GM19351 (cell line): Measurements from ENCODE around the gene SNRK.
A peak's percentile ranks its signal among the peaks of the same experiment; 100 is the strongest.

ENCODE experiments used
- ATAC-seq: cut with Tn5 transposase; IDR thresholded peaks from one replicate; pipeline ENCODE4 v1.9.1; 2021; ENCODE audit warnings: mild to moderate bottlenecking, moderate library complexity; ENCODE audit not compliant: unreplicated experiment

Gene SNRK, protein sequence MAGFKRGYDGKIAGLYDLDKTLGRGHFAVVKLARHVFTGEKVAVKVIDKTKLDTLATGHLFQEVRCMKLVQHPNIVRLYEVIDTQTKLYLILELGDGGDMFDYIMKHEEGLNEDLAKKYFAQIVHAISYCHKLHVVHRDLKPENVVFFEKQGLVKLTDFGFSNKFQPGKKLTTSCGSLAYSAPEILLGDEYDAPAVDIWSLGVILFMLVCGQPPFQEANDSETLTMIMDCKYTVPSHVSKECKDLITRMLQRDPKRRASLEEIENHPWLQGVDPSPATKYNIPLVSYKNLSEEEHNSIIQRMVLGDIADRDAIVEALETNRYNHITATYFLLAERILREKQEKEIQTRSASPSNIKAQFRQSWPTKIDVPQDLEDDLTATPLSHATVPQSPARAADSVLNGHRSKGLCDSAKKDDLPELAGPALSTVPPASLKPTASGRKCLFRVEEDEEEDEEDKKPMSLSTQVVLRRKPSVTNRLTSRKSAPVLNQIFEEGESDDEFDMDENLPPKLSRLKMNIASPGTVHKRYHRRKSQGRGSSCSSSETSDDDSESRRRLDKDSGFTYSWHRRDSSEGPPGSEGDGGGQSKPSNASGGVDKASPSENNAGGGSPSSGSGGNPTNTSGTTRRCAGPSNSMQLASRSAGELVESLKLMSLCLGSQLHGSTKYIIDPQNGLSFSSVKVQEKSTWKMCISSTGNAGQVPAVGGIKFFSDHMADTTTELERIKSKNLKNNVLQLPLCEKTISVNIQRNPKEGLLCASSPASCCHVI

DNA sequence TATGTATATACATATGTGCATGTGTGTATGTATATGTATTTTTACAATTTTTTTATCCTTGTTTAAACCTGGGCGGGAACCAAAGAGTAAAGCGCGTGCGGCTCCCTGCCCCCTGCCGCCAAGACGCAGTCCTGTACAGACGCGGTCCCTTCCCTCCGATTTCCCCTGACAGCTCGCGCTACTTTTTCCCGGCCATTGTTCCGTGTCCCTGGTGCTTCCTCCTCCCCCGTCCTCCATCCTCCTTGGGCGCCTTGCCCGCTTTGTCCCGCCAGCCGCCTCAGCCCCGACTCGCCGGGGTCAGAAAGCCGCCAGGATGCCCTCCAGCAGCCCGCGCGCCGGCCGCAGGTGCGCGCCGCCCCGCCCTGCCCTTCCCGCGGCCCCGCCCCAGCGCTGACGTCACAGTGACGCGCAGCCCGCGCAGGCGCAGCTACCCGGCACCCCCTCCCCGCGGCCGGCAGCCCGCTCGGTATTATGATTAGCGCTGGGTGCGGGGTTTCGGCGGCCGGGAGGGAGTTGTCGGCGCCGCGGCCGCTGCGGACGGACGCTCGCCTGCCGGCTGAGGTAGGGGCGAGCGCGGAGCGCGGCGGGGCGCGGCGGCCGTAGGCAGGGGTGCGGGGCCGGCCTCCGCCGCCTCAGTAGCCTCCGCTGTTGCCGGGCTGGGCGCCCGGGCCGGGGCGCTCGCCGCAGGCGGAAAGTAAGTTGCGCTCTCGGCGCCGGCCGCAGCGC lies at the start of gene SNRK:
Gene SNRK (plus strand): TSS at position 426 of the 726 bp plus-strand sequence. CDS start 16,664 bp downstream, outside the sequence.
- peak; percentile 80 for ATAC-seq

DNA sequence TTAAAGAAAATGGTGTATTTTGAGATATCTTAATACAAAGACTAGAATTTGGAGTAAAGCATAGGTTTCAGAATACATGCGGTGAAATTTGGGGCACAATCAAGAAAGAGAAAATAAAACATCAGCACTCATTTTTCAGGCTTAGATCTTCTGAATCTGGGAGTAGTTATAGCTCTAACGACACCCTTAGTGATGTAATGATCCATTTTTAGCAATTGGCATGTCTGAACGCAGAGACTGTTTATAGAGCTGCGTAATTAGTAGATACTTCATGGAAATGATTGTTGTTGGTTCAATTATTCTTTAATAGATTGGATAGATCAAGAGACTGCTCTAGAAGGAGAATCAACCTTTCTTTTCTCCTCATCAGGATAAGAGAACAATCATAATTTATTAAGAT lies 47.5 kb upstream of the SNRK start:
- no peak for ATAC-seq

DNA sequence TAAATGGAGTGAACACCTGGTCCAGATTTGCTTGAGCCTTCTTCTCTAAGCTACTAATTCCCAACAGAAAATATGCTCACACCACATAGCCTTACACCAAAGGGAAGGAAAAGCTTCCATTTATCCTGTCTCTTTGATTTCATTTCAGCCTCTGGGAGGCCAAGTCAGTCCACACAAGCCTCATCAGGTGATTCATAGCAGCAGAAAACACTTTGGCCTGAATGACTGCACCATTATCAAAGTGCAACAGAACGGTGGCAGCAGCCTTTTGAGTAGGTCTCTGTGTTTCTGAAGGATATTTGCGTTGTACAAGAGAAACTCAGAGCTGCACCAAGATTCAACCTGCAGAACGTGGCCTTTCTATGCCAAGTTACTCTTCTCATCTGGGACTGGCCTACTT lies 46.6 kb upstream of the SNRK start:
- ATAC-seq = no peak

DNA sequence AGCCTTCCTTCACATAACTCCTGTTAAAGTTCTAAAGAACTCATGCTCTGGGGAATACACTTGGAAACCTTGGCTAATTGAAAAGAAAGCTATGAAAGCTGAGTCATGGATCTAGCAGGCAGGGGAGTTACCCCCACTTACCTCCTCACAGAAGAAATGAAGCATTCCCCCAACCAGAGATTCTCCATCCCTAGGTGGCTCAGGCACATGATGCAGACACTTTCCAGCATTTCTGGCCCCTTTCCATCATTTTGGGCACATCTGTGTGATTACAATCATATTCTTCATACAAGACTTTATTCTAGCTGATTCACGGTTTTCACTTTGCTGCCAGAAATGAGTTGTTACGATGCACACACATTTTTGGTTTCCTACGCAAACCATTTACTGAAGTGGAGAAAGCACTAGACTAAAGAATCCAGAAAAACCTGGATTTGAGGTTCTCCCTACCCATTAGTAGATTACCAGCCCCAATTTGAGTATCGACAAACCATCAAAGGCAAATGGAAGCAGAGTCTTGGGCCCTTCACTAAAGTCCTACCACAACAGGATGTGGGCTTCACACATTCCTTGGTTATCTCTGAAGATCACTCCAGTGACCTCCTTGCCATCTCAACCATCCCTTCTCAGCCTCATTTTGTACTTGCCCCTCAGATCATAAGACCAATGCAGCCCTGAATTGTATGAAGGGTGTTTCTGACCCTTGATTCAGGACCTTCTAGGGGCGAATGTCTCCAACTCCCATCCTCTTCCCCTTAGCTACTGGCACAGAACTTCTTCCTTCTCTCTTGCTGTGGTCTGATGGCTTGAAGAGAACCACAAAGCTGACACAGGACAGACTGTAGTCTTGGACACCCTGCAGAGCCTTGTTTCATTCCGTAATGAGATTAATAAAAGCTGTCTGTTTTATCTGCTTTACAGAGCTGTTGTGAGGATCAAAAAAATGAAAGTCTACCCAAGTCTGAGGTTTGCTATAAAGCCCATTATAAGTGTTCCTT lies 42.5 kb upstream of the SNRK start:
- no peak for ATAC-seq

DNA sequence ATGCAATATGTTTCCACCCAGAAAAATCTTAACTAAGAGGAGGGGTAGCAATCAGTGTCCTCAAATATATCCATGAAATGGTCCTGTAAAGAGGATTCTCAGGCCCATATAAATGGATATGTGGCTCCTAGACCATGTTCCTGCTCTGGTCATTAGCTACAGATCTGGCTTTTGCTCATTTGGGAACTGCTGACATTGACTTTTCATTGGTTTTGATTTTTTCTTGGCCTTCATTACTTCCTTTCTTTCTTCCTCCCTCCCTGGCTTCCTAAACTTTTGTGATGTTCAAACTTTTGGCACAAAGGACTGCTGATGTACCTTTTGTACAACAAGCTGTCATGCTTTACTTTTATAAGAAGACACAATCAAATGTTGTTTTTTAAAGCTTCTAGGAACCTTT lies 41.6 kb upstream of the SNRK start:
- no peak for ATAC-seq

DNA sequence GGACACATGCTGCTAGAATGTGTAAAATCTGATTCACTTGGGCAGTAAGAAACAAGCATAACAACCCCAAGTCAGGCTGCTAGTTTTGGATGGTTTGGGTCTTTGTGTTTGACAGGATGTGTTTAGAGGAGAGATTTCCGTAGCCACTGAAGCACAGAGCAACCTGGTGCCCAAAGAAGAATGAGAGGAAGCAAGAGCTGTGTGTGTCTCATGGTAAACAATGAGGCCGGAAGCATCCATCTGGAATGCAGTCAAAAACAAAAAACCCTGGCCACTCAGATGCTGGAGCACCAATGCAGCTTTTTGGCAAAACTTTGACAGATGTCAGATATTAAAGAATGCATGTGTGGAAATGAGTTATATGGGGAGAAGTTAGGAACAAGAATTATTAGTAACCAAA lies 39.4 kb upstream of the SNRK start:
- no peak for ATAC-seq

DNA sequence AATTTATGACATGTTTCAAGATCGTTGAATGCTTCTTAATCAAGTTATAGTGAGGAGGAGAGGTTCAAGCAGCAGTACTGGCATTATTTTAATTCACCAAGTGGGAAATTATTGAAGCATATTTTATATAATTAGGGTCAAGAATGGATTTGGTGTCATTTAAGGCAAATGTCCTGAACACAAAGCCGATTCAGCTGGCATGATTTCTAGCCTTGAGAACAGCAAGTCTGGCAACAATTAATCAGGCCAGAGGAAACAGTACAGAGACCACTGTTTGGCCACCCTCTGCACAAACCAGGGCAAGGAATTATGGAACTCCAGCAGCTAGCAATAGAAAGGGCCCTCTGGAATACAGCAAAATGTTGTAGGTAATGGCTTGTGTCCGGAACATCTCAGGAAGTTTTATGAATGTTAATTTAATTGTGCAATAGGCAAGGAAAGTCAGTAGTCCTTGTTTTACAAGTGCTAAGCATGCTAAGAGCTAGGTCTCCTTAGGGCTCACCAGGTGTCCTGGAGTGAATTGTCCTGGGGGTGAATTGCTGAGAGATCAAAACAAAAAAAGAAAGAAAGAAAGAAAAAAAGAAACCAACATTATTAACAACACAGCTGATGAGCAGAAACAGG lies 38.7 kb upstream of the SNRK start:
- no peak for ATAC-seq

DNA sequence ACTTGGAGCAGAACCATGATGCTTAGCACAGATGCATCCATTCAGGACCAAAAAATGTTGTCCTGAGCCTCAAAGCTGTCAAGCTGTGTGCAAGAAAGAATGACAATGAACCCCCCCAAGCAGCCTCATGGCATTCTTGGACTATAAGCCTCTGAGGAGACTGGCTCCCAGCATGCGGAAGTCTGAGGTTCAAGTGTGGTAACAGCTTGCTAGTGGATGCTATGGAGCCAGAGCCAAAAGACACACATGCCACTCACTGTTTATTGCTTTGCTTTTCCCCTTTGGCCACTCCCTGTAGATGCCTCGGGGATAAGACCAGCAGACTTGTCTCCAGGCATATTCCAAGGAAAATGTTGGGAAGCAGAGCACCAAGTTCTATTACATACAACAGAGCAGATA lies 38.2 kb upstream of the SNRK start:
- no peak for ATAC-seq

DNA sequence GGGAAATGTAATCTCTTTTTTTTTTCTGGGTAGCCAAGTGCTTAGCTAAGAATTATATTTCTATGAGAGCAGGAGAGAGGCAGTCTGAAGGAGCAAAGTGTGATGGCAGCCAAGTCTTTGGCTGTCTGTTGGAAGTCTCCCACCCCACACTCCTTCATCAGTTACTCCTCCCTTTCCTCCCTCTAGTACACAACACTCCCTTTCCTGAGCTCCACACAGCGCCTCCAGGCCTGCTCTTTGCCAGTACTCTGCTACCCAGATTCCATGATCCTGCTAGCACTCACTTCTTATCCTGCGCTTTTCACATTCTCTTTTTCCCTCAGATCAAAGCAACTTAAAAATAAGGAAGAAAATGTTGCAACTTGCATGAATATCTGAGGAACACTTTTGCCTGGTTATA lies 37.4 kb upstream of the SNRK start:
- ATAC-seq = no peak

DNA sequence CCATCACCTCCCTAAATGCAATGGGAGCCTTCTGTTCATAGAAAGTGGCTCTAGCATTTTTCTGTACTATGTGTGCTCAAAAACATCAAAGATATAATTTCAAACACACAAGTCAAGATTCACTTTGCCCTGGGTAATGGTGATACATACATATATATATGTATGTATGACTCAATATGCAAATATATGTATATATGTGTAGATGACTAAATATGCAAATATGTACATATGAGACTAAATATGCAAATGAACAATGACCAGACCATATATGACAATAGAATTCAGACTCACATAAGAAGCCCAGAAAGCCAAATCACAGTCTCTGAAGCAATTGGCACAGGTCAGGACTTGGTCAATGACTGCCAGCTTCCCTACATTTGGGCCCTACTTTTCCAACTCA lies 36.9 kb upstream of the SNRK start:
- ATAC-seq = no peak

DNA sequence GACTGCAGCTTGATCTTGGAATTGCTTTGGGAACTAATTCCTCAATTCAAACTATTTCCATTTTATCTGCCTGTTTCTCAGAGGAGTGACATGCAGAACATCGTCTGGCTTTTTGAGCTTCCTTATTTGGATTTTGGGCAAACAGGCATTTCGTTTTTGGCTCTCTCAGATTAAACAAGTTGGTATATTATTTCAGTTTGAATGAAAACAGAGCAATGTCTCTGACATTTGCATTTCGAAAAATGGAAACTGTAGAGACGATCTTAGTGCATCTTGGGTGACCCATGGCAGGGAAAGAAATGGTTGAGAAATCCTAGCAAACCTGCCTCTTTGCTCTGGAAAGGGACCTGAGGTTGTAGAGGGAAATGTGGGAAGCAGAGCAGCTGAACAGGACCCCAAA lies 33.0 kb upstream of the SNRK start:
- ATAC-seq = no peak

DNA sequence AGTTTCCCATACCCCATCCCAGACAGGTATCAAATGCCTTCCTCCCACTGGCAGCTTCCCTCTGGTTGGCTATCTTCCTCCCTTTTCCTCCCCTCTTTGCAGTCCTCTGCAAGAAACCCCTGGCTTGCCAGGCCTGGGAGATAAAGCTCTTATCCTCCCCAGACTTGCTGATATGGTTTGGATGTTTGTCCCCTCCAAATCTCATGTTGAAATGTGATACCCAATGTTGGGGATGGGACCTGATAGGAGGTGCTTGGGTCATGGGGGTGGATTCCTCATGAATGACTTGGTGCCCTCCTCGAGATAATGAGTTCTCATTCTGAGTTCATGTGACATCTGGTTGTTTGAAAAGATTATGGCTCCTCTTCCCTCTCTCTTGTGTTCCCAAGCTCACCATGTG lies 32.2 kb upstream of the SNRK start:
- ATAC-seq = no peak

DNA sequence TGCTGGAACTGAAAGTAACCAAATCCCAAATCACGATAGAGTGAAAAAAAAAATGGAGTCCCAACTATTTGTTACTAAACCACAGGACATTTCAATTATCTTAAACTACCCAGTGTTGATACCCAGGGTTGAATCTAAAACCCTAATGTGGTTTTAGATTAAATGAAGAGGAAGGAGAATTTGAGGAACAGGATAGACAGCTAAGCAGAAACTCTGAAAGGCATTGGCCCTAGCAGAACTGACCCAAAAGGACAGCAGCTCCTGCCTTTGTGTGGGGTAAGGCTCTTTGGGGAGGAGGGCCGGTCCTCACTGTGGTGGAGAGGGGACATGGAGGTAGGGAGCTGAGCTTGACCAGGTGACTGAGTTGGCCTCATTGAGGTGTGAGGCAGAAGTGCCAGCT lies 30.7 kb upstream of the SNRK start:
- ATAC-seq = no peak

DNA sequence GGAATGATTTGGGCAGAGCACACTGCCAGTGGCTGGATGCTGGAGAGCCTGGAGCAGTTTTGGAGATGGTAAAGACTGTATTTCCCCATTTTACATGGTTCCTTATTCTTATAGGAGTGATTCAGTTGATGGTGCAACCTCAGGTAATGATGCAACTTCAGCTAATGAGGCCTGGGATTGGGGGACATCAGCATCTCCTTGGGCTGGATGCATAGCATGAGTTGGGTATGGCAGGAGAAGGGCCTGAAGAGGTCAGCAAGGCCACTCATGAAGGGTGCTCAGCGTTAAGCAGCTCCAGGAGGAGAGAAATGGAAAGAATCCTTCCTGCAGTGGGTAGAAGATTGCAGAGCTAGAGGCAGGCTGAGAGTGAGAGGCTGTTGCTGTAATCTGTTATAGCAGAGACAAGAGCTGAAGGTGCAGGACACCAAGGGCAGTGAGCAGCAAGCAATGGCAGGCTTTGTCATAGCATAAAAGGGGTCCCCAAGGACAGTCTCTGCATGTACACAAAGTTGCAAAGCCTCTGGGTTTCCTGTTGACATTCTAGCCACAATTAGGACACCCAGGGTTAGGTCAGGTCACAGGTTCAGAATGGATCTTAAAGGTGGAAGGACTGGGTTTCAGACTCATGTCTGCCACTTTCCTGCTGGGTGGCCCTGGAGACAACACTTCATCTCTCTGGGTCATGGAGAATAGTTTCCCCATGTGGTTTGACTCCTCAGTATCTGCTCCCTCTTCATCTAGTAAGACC lies 29.5 kb upstream of the SNRK start:
- ATAC-seq = no peak

DNA sequence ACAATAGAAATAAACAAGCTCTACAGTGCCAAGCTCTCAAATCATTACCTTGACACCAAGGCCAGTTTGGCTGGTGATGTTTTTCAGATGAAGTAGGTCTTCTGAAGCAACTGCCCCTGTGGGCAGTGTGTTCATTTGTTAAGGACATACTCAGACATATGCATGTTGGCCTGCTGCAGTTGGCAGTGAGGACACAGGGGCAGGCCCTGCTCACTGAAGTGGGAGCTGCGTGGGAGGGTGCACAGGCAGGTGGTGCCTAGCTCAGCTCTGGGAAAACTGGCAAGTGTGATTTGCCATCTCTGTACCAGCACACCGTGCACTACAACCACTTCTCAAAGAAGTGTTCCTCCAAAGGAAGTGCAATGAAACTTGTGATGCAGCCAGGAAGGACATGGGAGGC lies 28.5 kb upstream of the SNRK start:
- ATAC-seq = no peak

DNA sequence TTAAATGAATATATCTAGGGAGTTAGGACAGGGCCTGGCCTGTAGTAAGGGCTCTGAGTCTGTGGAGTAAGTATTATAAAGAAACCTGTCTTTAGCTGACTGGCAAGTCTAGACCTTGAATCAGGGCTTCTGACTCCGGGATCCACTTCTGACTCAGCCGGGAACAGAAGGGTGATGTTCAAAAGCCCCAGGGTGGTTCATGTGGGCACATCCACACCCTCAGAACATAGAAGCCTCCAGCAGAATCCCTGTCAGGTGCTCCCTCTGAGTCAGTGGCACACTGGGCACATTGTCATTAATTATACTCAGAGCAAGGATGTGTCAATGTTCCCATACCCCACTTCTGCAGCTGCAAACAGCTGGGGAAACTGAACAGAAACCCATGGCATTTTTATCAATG lies 26.7 kb upstream of the SNRK start:
- ATAC-seq = no peak

DNA sequence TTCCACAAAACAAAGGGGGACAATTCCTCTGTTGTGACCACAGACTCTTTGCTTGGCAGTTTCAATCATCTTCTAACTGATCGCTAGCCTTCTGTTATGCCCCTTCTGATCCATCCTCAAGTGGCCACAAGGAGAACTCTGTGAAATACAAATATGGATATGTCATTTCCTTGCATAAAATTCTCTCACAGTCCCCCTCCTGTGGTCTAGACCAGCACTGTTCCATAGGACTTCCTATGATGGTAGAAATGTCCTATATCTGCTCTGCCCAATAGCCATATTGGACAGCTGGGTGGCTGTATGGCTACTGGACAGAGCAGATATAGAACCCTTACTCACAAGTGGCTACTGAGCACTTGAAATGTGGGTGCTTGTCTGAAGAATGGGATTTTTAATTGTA lies 25.9 kb upstream of the SNRK start:
- ATAC-seq = no peak

DNA sequence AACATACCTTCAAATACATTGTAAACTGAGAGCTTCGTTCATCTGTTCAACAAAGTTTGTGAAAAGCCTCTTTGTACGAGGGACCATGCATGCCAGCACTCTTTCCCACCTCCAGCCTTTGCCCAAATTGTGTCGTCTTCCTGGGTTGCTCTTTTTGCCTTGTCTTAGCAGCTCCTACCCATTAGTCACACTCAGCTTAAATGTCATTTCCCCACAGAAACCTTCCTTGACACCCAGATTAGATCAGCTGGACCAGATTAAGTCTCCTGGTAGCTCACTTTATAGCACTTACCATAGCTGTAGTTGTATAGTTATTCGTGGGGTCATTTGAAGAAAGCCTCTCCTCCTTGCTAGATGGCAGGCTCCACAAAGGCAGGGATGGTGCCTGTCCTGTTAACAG lies 24.1 kb upstream of the SNRK start:
- no peak for ATAC-seq

DNA sequence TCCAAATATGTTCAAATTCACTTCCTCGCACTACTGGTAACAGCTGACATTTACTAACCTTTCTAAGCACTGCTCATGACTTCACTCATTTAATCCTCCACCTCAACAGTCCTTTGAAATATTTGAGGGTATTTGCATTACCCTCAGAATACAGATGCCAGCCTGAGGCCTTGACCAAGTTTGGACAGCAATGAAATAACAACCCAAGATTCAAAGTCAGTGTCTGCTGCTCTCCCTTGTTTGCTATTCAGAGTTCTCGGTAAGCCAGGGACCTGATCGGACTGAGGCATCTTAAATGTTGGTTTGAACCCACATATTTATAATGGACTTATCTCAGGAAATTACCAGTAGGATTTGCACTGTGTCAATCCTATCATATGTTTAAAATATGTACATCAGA lies 19.9 kb upstream of the SNRK start:
- no peak for ATAC-seq
